Measurements from ENCODE around the gene AUP1.
A peak's percentile ranks its signal among the peaks of the same experiment; 100 is the strongest.

The AUP1 gene

GRCh38 chr2:74529357-74530238 lies at the start of gene AUP1, which contains the start of gene HTRA2:
AUP1 (minus strand) TSS chr2:74529706; CDS start chr2:74529629, 77 bp downstream.
HTRA2 (plus strand) TSS chr2:74529933; CDS start chr2:74530007, 74 bp downstream.
- DNase-seq (ENCODE audit: low read depth): peak; percentile 90
- TF ChIP-seq CTCF (IDR thresholded peaks at IDR 0.05; ENCODE audit: control insufficient read depth, extremely low read depth, insufficient read depth): no peak
- H3K4me3 ChIP-seq (ENCODE audit: low read depth, low read length): peak within 1 kb of the TSS; percentile 83

- no peak overlapping the region for H3K4me3 ChIP-seq (ENCODE audit: low read depth, low read length)
- TF ChIP-seq CTCF (IDR thresholded peaks at IDR 0.05; ENCODE audit: control insufficient read depth, extremely low read depth, insufficient read depth): no peak
- DNase-seq (ENCODE audit: low read depth): no peak
These were observed 48.9 kb upstream of the AUP1 start for GRCh38 chr2:74578408-74578807.

GRCh38 chr2:74577448-74577847 lies 47.9 kb upstream of the AUP1 start:
- no peak for DNase-seq (ENCODE audit: low read depth)
- no peak overlapping the region for H3K4me3 ChIP-seq (ENCODE audit: low read depth, low read length)
- no peak for TF ChIP-seq CTCF (IDR thresholded peaks at IDR 0.05; ENCODE audit: control insufficient read depth, extremely low read depth, insufficient read depth)

- no peak overlapping the region for H3K4me3 ChIP-seq (ENCODE audit: low read depth, low read length)
- no peak for TF ChIP-seq CTCF (IDR thresholded peaks at IDR 0.05; ENCODE audit: control insufficient read depth, extremely low read depth, insufficient read depth)
- peak; percentile 47 for DNase-seq (ENCODE audit: low read depth)
These were observed 47.3 kb upstream of the AUP1 start for GRCh38 chr2:74576863-74577229.

- no peak overlapping the region for H3K4me3 ChIP-seq (ENCODE audit: low read depth, low read length)
- no peak for DNase-seq (ENCODE audit: low read depth)
- no peak for TF ChIP-seq CTCF (IDR thresholded peaks at IDR 0.05; ENCODE audit: control insufficient read depth, extremely low read depth, insufficient read depth)
These were observed 46.8 kb upstream of the AUP1 start for GRCh38 chr2:74576211-74576862.

GRCh38 chr2:74575320-74575719 lies 45.8 kb upstream of the AUP1 start:
- TF ChIP-seq CTCF (IDR thresholded peaks at IDR 0.05; ENCODE audit: control insufficient read depth, extremely low read depth, insufficient read depth): no peak
- no peak for DNase-seq (ENCODE audit: low read depth)
- no peak overlapping the region for H3K4me3 ChIP-seq (ENCODE audit: low read depth, low read length)

All from LNCaP clone FGC (cell line).